MCF 10A (cell line): ENCODE data around the gene GABRG3. TPM values are rescaled to one million over a fixed set of nuclear protein-coding genes. Genes with fewer than 3 reads are reported as not detected.

Source experiments
- BruUV-seq: library from RNA; stranded (reverse); fragments of 400-500 nt; replicated peaks from 2 replicates; lab custom pipeline; 2021; lab: Mats Ljungman, UMichigan
- CTCF ChIA-PET: fragments of 300-600 bp; sonication (Branson Sonifier 250); formaldehyde crosslinking; extraction: SDS; loops from one replicate; lab custom pipeline; 2021; ENCODE audit warnings: antibody characterized with exemption, inconsistent platforms; lab: Yijun Ruan, JAX
- POLR2A ChIA-PET: fragments of 300-600, 350-650 bp; sonication (Branson Sonifier 250); formaldehyde crosslinking; extraction: SDS; loops from one replicate; lab custom pipeline; 2020; ENCODE audit warnings: antibody characterized with exemption, inconsistent platforms; lab: Yijun Ruan, JAX
- DNase-seq: peaks from one replicate; pipeline ENCODE4 v3.0.0-alpha.2; 2018; ENCODE audit not compliant: unreplicated experiment
- H3K27ac Mint-ChIP-seq: one replicate; pipeline ENCODE4 v1.8.0; 2022; ENCODE audit warnings: mild to moderate bottlenecking, low read depth, mixed read lengths; ENCODE audit not compliant: unreplicated experiment
- H3K27me3 Mint-ChIP-seq: one replicate; pipeline ENCODE4 v1.8.0; 2022; ENCODE audit warnings: mixed read lengths; ENCODE audit not compliant: insufficient read depth, unreplicated experiment
- H3K36me3 Mint-ChIP-seq: one replicate; pipeline ENCODE4 v1.8.0; 2022; ENCODE audit warnings: mild to moderate bottlenecking, moderate library complexity, mixed read lengths; ENCODE audit not compliant: insufficient read depth, unreplicated experiment
- H3K4me1 Mint-ChIP-seq: one replicate; pipeline ENCODE4 v1.8.0; 2022; ENCODE audit warnings: mixed read lengths; ENCODE audit not compliant: insufficient read depth, unreplicated experiment
- H3K4me3 Mint-ChIP-seq: one replicate; pipeline ENCODE4 v1.8.0; 2022; ENCODE audit warnings: mild to moderate bottlenecking, moderate library complexity, mixed read lengths; ENCODE audit not compliant: unreplicated experiment
- H3K9me3 Mint-ChIP-seq: one replicate; pipeline ENCODE4 v1.8.0; 2022; ENCODE audit warnings: mixed read lengths; ENCODE audit not compliant: unreplicated experiment
- CTCF ChIP-seq: fragments of 200-600 bp; IDR thresholded peaks from one replicate; pipeline ENCODE4 v1.8.0; 2022; ENCODE audit warnings: antibody characterized with exemption, mild to moderate bottlenecking; ENCODE audit not compliant: unreplicated experiment
- intact Hi-C: fragments of 100-400 bp; cut with micrococcal nuclease; formaldehyde crosslinking; loops from 2 replicates; pipeline ENCODE4 v1.14.1; 2022
- total RNA-seq: library from RNA; stranded (reverse); gene quantifications from 2 replicates; pipeline ENCODE4 v1.2.3, GENCODE V29; 2022

GABRG3 gene
- total RNA-seq, 1 experiment from 2014 or later, result not detected

DNA sequence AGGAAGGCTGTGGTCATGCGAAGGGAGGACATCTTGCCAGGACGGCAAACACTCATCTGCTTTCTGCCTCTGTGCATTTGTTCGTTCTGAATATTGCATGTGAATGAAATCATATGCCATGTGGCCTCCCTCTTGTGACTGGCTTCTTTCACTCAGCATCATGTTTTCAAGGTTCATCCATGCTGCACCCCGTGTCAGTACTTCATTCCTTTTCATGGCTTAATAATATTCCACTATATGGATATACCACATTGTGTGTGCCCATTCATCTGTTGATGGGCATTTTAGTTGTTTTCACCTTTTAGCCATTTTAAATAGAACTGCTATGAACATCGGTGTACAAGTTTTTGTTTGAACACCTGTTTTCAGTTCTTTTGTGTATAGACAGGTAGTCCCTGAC is 118.7 kb downstream of the GABRG3 start:
- H3K9me3 Mint-ChIP-seq, result peaks cover 38% of the 10 kb centered on the region

DNA sequence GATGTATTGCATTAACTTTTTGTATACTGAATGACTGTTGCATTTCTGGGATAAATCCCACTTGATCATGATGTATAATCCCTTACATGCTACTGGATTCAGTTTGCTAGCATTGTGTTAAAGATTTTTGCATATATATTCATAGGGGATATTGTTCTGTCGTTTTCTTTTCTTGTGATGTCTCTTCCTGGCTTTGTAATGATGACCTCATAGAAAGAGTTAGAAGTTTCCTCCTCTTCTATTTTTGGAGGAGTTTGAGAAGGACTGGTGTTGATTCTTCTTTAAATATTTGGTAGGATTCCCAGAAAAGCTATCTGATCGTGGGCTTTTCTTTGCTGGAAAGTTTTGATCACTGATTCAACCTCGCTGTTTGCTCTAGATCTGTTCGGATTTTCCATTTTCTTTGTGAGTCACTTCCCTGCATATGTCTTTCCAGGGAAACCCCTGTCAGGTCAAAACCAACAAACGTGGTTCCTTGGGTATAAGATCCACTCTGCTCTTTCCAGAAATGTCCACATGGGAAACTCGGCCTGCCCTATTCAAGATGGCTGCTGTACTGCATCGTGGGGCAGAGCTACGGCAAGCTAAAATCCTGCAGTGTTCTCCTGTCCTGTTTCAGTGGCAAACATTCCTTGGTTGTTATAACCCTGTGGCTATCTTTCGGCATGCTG is 120.4 kb downstream of the GABRG3 start:
- no peak for DNase-seq
- H3K36me3 Mint-ChIP-seq, result no peaks in the 10 kb centered on the region
- H3K27ac Mint-ChIP-seq, result no peak overlapping the region
- no peak for TF ChIP-seq CTCF
- H3K4me1 Mint-ChIP-seq, result no peaks in the 10 kb centered on the region
- CTCF ChIA-PET, result no interaction called here
- no peaks in the 10 kb centered on the region for H3K27me3 Mint-ChIP-seq
- POLR2A ChIA-PET, result no interaction called here
- intact Hi-C loops, result no loop called here
- no TSS peak for BruUV-seq
- H3K9me3 Mint-ChIP-seq, result peaks cover 46% of the 10 kb centered on the region
- H3K4me3 Mint-ChIP-seq, result no peak overlapping the region

More for the DNA sequence above, 118.7 kb downstream of the GABRG3 start:
- Mint-ChIP-seq H3K27ac (no peak overlapping the region), H3K36me3 (no peaks in the 10 kb centered on the region), H3K4me3 (no peak overlapping the region), H3K4me1 (no peaks in the 10 kb centered on the region), H3K27me3 (no peaks in the 10 kb centered on the region)
- no TSS peak for BruUV-seq
- CTCF ChIA-PET, result no interaction called here
- no peak for DNase-seq
- POLR2A ChIA-PET, result no interaction called here
- no peak for TF ChIP-seq CTCF
- intact Hi-C loops, result no loop called here

- Mint-ChIP-seq H3K27me3 (no peaks in the 10 kb centered on the region), H3K36me3 (no peaks in the 10 kb centered on the region), H3K4me3 (no peak overlapping the region), H3K4me1 (no peaks in the 10 kb centered on the region), H3K9me3 (peaks cover 46% of the 10 kb centered on the region), H3K27ac (no peak overlapping the region)
- no peak for TF ChIP-seq CTCF
- intact Hi-C loops, result no loop called here
- POLR2A ChIA-PET, result no interaction called here
- BruUV-seq, result no TSS peak
- CTCF ChIA-PET, result no interaction called here
- DNase-seq, result no peak
Measured at GRCh38 chr15:27092390-27092789, 121.4 kb downstream of the GABRG3 start.

- no peaks in the 10 kb centered on the region for H3K4me1 Mint-ChIP-seq
- intact Hi-C loops, result no loop called here
- H3K27ac Mint-ChIP-seq, result no peak overlapping the region
- ChIA-PET CTCF (no interaction called here), POLR2A (no interaction called here)
- peaks cover 46% of the 10 kb centered on the region for H3K9me3 Mint-ChIP-seq
- TF ChIP-seq CTCF, result no peak
- no peaks in the 10 kb centered on the region for H3K27me3 Mint-ChIP-seq
- H3K36me3 Mint-ChIP-seq, result no peaks in the 10 kb centered on the region
- no TSS peak for BruUV-seq
- no peak for DNase-seq
- no peak overlapping the region for H3K4me3 Mint-ChIP-seq
Measured at GRCh38 chr15:27094235-27094634, 123.3 kb downstream of the GABRG3 start.
